ENCODE measurements around the gene DEGS2.
"Not testable (repeated sequence)": the region's sequence is repeated elsewhere in the genome, so short reads cannot be mapped to it uniquely, and the experiment has no call there.

- TF ChIP-seq CTCF (IDR thresholded peaks at IDR 0.05); EZH2 (IDR thresholded peaks at IDR 0.05; ENCODE audit: borderline replicate concordance, insufficient read depth, low read depth, low read length, poor library complexity, severe bottlenecking): not testable (repeated sequence)
These were observed 45.4 kb upstream of the DEGS2 start for GRCh38 chr14:100204835-100205167.

Data from B cell (primary cell).